Bronchial epithelial cell (primary cell): Measurements from ENCODE around the gene SRMS. TPM values are rescaled to one million over a fixed set of nuclear protein-coding genes. Genes with fewer than 3 reads are reported as not detected.

ENCODE experiments used
- DNase-seq: peaks from one replicate; pipeline ENCODE4 v3.0.0-alpha.2; 2010; ENCODE audit warnings: low read depth
- FAIRE-seq: peaks from 2 replicates; lab custom pipeline; 2011; peaks lifted over from hg19 to GRCh38; lab: Jason Lieb, UNC
- H3K27me3 ChIP-seq: 2 replicates; pipeline ENCODE4 v1.5.1; 2011; ENCODE audit warnings: low read length; ENCODE audit not compliant: control insufficient read depth, insufficient read depth
- H3K36me3 ChIP-seq: 2 replicates; pipeline ENCODE4 v1.5.1; 2011; ENCODE audit warnings: low read length; ENCODE audit not compliant: control insufficient read depth, insufficient read depth
- H3K4me3 ChIP-seq: 2 replicates; pipeline ENCODE4 v1.5.1; 2011; ENCODE audit warnings: mild to moderate bottlenecking, low read depth, low read length, control low read depth
- total RNA-seq: library from RNA; depleted of rRNA; stranded (reverse); fragments of >200 nt; gene quantifications from 2 replicates; pipeline ENCODE4 v1.2.1, GENCODE V29; 2014
- TF ChIP-seq, protein P1 (sequence below): IDR thresholded peaks from 2 replicates; pipeline ENCODE4 v1.5.1; 2011; ENCODE audit warnings: mild to moderate bottlenecking, moderate library complexity, low read length, control low read depth, inconsistent platforms; ENCODE audit not compliant: insufficient read depth, severe bottlenecking

SRMS gene, protein sequence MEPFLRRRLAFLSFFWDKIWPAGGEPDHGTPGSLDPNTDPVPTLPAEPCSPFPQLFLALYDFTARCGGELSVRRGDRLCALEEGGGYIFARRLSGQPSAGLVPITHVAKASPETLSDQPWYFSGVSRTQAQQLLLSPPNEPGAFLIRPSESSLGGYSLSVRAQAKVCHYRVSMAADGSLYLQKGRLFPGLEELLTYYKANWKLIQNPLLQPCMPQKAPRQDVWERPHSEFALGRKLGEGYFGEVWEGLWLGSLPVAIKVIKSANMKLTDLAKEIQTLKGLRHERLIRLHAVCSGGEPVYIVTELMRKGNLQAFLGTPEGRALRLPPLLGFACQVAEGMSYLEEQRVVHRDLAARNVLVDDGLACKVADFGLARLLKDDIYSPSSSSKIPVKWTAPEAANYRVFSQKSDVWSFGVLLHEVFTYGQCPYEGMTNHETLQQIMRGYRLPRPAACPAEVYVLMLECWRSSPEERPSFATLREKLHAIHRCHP
- total RNA-seq, result 0.13 and 0.79 TPM in 2 replicates

DNA sequence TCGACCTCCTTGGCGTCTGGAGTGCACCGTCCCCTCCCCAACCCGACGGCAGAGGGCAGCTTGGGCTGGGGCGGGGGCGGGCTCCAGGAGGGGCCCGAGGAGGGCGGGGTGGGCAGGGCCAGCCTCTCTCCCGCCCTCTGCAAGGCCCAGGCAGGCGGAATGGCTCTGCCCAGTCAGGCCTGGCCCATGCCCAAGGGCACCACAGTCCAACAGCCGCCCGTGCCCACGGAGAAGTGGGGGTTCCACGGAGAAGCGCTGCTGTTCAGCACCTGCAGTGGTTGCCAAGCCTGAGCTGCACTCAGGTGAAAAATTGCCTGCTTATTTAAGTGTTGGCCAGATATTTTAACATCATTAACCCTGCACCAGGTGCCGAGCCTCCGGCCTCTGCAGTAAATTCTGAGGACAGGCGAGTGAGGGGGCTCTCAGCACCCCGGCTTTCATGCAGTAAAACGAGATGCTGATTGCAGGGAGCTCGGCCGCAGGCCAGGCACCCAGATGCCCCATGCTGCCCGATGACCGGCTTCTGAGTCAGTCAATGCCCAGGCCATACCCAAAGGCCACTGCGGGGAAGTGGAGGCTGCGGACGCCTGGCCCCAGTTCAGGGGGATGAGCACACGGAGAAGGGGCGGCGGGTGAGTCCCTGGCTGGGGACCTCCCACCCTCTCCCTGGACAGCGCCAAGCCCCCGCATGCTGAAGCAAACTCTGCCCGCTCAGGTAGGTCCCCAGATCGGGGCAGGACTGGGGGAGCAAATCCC lies at the start of gene SRMS:
SRMS (minus strand) TSS at position 25 of the 756 bp plus-strand sequence. CDS start 286 bp downstream, outside the sequence.
- Histone ChIP-seq H3K27me3 (no peaks in the 10 kb centered on the region), H3K36me3 (no peaks in the 10 kb centered on the region), H3K4me3 (no peak within 1 kb of the TSS)
- no peak for FAIRE-seq
- DNase-seq, result no peak
- TF ChIP-seq, protein P1, sequence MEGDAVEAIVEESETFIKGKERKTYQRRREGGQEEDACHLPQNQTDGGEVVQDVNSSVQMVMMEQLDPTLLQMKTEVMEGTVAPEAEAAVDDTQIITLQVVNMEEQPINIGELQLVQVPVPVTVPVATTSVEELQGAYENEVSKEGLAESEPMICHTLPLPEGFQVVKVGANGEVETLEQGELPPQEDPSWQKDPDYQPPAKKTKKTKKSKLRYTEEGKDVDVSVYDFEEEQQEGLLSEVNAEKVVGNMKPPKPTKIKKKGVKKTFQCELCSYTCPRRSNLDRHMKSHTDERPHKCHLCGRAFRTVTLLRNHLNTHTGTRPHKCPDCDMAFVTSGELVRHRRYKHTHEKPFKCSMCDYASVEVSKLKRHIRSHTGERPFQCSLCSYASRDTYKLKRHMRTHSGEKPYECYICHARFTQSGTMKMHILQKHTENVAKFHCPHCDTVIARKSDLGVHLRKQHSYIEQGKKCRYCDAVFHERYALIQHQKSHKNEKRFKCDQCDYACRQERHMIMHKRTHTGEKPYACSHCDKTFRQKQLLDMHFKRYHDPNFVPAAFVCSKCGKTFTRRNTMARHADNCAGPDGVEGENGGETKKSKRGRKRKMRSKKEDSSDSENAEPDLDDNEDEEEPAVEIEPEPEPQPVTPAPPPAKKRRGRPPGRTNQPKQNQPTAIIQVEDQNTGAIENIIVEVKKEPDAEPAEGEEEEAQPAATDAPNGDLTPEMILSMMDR, result no peak

DNA sequence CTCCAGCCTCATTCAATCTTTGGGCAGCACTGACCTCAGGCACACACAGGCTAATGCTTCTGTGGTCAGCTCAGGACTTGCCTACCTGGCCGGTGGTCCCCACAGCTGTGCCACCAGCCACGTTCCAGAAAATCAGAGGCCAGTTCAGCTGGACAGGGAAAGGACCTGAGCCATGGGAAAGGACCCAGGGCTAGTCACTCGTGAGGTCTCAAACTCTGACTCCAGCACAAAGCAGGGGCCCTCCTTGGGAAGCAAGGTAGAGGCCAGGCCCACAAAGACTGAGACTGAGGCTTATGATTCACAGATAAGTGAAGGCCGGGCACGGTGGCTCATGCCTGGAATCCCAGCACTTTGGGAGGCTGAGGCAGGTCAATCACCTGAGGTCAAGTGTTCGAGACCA lies 48.9 kb upstream of the SRMS start:
- FAIRE-seq, result no peak
- TF ChIP-seq, protein P1, result no peak
- no peak for DNase-seq
- no peak overlapping the region for H3K4me3 ChIP-seq
- H3K36me3 ChIP-seq, result peaks cover 24% of the 10 kb centered on the region
- H3K27me3 ChIP-seq, result no peaks in the 10 kb centered on the region

DNA sequence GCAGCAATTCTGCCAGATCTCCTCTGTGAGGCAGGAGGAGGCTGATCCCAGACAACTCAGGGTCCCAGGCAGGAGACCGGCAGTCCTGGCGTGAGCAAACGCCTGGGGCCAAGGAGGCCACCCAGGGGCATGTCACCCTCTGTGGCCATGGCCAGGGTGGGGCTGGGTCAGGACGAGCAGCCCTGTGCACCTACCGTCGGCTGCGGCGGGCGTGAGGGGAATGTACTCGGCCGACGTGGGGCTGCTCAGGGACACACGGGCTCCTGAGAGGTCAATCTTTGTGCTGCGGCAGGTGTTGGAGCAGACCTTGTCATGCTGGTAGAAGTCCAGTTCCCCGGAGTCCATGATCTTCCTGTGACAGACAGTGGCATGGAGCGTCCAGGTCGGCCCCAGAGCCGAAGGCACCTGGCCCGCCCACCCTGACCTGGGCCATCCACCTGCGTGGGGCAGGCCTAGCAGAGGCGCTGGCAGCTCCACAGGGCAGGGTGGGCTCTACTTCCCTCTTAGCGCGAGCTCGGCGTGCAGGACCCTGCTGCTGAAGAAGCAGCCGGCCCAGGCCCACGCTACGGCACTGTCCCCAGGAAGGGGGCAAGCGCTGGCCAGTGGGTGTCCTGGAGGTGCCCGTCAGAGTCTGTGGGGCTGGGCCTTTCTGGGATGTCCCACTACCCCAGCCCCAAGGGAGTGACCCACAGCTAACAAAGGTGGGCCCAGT lies 48.0 kb upstream of the SRMS start:
- FAIRE-seq (no peak), DNase-seq (no peak)
- H3K4me3 ChIP-seq, result no peak overlapping the region
- peaks cover 25% of the 10 kb centered on the region for H3K36me3 ChIP-seq
- TF ChIP-seq, protein P1, result no peak
- no peaks in the 10 kb centered on the region for H3K27me3 ChIP-seq

DNA sequence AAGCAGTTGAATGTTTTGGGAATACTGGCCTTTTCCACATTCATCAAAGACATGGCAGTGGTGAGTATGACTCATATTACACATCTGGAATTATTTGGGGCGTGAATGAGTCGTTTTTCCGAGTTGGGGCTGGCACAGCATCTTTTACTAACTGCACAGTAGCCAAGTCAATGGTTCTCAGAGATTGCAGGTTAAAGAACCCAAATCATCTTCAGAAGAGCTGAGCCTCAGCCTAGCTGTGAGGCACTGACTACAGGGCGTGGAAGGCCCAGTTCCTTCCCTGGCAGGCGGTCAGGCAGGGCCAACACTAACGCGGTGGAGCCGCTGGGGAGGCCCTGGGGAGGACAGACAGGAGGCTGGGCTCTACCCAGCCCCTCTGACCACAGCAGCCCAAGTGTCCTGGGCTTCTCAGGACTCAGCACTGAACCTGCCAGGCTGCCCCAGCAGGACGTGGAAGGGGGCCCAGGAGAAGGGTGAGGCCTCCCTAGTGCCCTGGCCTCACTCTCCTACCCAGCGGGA lies 46.6 kb upstream of the SRMS start:
- Histone ChIP-seq H3K4me3 (no peak overlapping the region), H3K27me3 (no peaks in the 10 kb centered on the region), H3K36me3 (peaks cover 29% of the 10 kb centered on the region)
- TF ChIP-seq, protein P1, result no peak
- no peak for FAIRE-seq
- peak; percentile 49 for DNase-seq

DNA sequence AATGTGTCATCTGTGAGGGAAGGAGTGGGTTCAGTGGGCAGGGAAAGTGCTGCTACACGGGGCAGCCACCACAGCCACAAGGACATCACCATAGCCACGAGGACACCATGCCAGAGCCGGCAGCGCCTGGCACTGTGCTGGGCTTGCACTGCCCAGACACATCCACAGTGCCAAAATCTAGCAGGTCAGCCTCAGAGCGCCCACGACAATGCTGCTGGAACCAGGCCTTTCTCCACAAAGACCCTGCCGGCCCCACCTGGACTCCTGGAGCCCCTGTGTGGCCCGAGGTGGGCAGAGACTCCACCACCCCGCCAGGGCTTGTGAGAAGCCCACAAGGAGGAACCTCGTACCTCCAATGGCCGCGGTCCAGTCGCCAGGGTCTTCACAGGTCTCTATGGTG lies 45.1 kb upstream of the SRMS start:
- no peak for FAIRE-seq
- TF ChIP-seq, protein P1, result no peak
- H3K27me3 ChIP-seq, result no peaks in the 10 kb centered on the region
- no peak for DNase-seq
- H3K4me3 ChIP-seq, result no peak overlapping the region
- peaks cover 25% of the 10 kb centered on the region for H3K36me3 ChIP-seq
